GM12878 (cell line): ENCODE measurements around the gene MBD5. TPM values are rescaled to one million over a fixed set of nuclear protein-coding genes. Genes with fewer than 3 reads are reported as not detected.

Source experiments
- ATAC-seq: fragments of 200-7000 bp; cut with Tn5 transposase; 3 replicates; pipeline ENCODE4 v1.9.1; 2020; ENCODE audit warnings: mild to moderate bottlenecking, moderate library complexity
- BruUV-seq: library from RNA; stranded (reverse); fragments of 400-500 nt; replicated peaks from 2 replicates; lab custom pipeline; 2021; lab: Mats Ljungman, UMichigan
- CTCF ChIA-PET: fragments of 300-600 bp; sonication (Branson Sonifier 250); formaldehyde crosslinking; extraction: SDS; loops from one replicate; lab custom pipeline; 2021; ENCODE audit warnings: inconsistent platforms; lab: Yijun Ruan, JAX
- POLR2A ChIA-PET: fragments of 350-600 bp; formaldehyde crosslinking; extraction: SDS; loops from one replicate; lab custom pipeline; 2021; ENCODE audit warnings: inconsistent platforms; lab: Charles Lee
- RAD21 ChIA-PET: fragments of 300-600 bp; sonication (Branson Sonifier 250); formaldehyde crosslinking; loops from one replicate; lab custom pipeline; 2023; ENCODE audit warnings: antibody characterized with exemption; ENCODE audit not compliant: unreplicated experiment; lab: Charles Lee
- SMC1A ChIA-PET: fragments of 300-600 bp; sonication (Branson Sonifier 250); formaldehyde crosslinking; loops from one replicate; lab custom pipeline; 2023; ENCODE audit not compliant: unreplicated experiment, uncharacterized antibody; lab: Charles Lee
- DNase-seq: peaks from one replicate; pipeline ENCODE4 v3.0.0-alpha.2; 2011; ENCODE audit warnings: low read depth, low spot score
- FAIRE-seq: peaks from 3 replicates; lab custom pipeline; 2011; peaks lifted over from hg19 to GRCh38; lab: Jason Lieb, UNC
- H2AFZ ChIP-seq: 2 replicates; pipeline ENCODE4 v1.6.0; 2011; ENCODE audit warnings: low read depth, low read length, control low read depth; ENCODE audit not compliant: control insufficient read depth
- H3K27ac ChIP-seq: 2 replicates; pipeline ENCODE4 v1.5.1; 2011; ENCODE audit warnings: control low read depth; ENCODE audit not compliant: control insufficient read depth, insufficient read depth
- H3K27me3 ChIP-seq, 2 experiments: replicated peaks in 1 of 2; 2 replicates each; pipeline versions ENCODE4 v1.6.0 to v1.6.1; 2011; ENCODE audit warnings: low read length in 1 of 2; ENCODE audit not compliant: control insufficient read depth in 2 of 2, insufficient read depth in 2 of 2
- H3K36me3 ChIP-seq, 2 experiments: 2 replicates each; pipeline ENCODE4 v1.5.1; 2011; ENCODE audit warnings: low read length in 1 of 2; ENCODE audit not compliant: control insufficient read depth in 2 of 2, insufficient read depth in 2 of 2
- H3K4me1 ChIP-seq: 2 replicates; pipeline ENCODE4 v1.6.1; 2011; ENCODE audit warnings: mild to moderate bottlenecking, low read length, moderate library complexity, mixed read lengths; ENCODE audit not compliant: control insufficient read depth, insufficient read depth
- H3K4me2 ChIP-seq: 2 replicates; pipeline ENCODE4 v1.6.0; 2011; ENCODE audit warnings: control low read depth; ENCODE audit not compliant: control insufficient read depth, insufficient read depth
- H3K4me3 ChIP-seq: fragments of 200-600 bp; sonication (generic); 2 replicates; pipeline ENCODE4 v1.5.1; 2016
- H3K79me2 ChIP-seq: 2 replicates; pipeline ENCODE4 v1.6.0; 2011; ENCODE audit warnings: low read length; ENCODE audit not compliant: control insufficient read depth, insufficient read depth
- H3K9ac ChIP-seq: 2 replicates; pipeline ENCODE4 v1.8.0; 2011; ENCODE audit warnings: low read length, control low read depth, mixed read lengths; ENCODE audit not compliant: control insufficient read depth, insufficient read depth
- H3K9me3 ChIP-seq: replicated peaks from 3 replicates; pipeline ENCODE4 v1.5.1; 2011; ENCODE audit warnings: mild to moderate bottlenecking, low read length; ENCODE audit not compliant: control insufficient read depth, insufficient read depth
- H4K20me1 ChIP-seq: 2 replicates; pipeline ENCODE4 v1.6.0; 2011; ENCODE audit not compliant: control insufficient read depth, insufficient read depth
- CBFB ChIP-seq: IDR thresholded peaks from 2 replicates; pipeline ENCODE4 v1.6.1; 2016; ENCODE audit warnings: antibody characterized with exemption, low read depth
- EGR1 ChIP-seq, 2 experiments: IDR thresholded peaks; 1 replicate in 1 of 2; 2 replicates in 1 of 2; pipeline ENCODE4 v1.6.1; 2011 to 2012; ENCODE audit warnings: low read depth in 2 of 2, low read length in 2 of 2, borderline replicate concordance in 1 of 2, mild to moderate bottlenecking in 1 of 2, moderate library complexity in 1 of 2
- FOXK2 ChIP-seq: fragments of 450-650 bp; IDR thresholded peaks from 2 replicates; pipeline ENCODE4 v1.6.1; 2017; ENCODE audit warnings: mild to moderate bottlenecking, moderate library complexity
- GATAD2B ChIP-seq: fragments of 450-650 bp; conservative IDR thresholded peaks from 2 replicates; pipeline ENCODE4 v1.6.1; 2017; ENCODE audit warnings: low read depth, mild to moderate bottlenecking, moderate library complexity
- LARP7 ChIP-seq: fragments of 450-650 bp; IDR thresholded peaks from 2 replicates; pipeline ENCODE4 v1.6.1; 2017; ENCODE audit warnings: mild to moderate bottlenecking
- RFX5 ChIP-seq: IDR thresholded peaks from 2 replicates; pipeline ENCODE4 v1.6.1; 2011; ENCODE audit warnings: low read depth, low read length, improper control_type of control experiment
- ZSCAN29 ChIP-seq: fragments of 450-650 bp; IDR thresholded peaks from 2 replicates; pipeline ENCODE4 v1.6.1; 2017; ENCODE audit warnings: mild to moderate bottlenecking, moderate library complexity
- WGBS: methylation state at CpG from one replicate; pipeline ENCODE4 v1.1.6; 2016; ENCODE audit warnings: low lambda C conversion rate; ENCODE audit not compliant: insufficient replicate concordance, insufficient coverage; ENCODE audit errors: missing lambda C conversion rate; 5-methylcytosine and 5-hydroxymethylcytosine counted together
- in situ Hi-C: fragments of 300-500 bp; cut with MboI; formaldehyde crosslinking; loops from 9 replicates; pipeline ENCODE4 v1.14.3; 2018; ENCODE audit warnings: mixed read lengths
- intact Hi-C: fragments of 100-400 bp; cut with micrococcal nuclease; formaldehyde crosslinking; loops from one replicate; pipeline ENCODE4 v1.14.2; 2022; ENCODE audit not compliant: unreplicated experiment
- polyA plus RNA-seq, 11 experiments: library from polyadenylated mRNA; depleted of rRNA in 4 of 11; unstranded in 6 of 11; stranded (reverse) in 5 of 11; fragments of >200 nt; fragmentation: Nextera tagmentation in 4 of 11; fragmentation: Illumina TruSeq in 1 of 11; extraction: Ambion mirVana in 4 of 11; extraction: Trizol in 1 of 11; gene quantifications; 1 replicate in 1 of 11; 2 replicates in 10 of 11; pipeline versions ENCODE4 v1.2.1 to v1.2.3, GENCODE V29; 2011 to 2016; ENCODE audit warnings: inconsistent platforms in 2 of 11, missing spikeins in 2 of 11, low read depth in 1 of 11
- total RNA-seq, 4 experiments: library from RNA; depleted of rRNA in 3 of 4; stranded (reverse); fragments of >200 nt in 3 of 4; fragmentation: Illumina TruSeq in 1 of 4; extraction: Trizol in 1 of 4; gene quantifications; 2 replicates each; pipeline versions ENCODE4 v1.2.1 to v1.2.3, GENCODE V29; 2013 to 2021
- TF ChIP-seq, protein P1 (sequence below): fragments of 450-650 bp; IDR thresholded peaks from 2 replicates; pipeline ENCODE4 v1.6.1; 2018; ENCODE audit warnings: mild to moderate bottlenecking, low read depth, moderate library complexity; ENCODE audit not compliant: partially characterized antibody
- TF ChIP-seq, protein P2 (sequence below): IDR thresholded peaks from 2 replicates; pipeline ENCODE4 v1.6.1; 2012; ENCODE audit warnings: low read length, inconsistent platforms
- TF ChIP-seq, protein P3 (sequence below): fragments of 450-650 bp; IDR thresholded peaks from 2 replicates; pipeline ENCODE4 v1.6.1; 2017; ENCODE audit warnings: mild to moderate bottlenecking, moderate library complexity
- TF ChIP-seq, protein P4 (sequence below), 3 experiments: IDR thresholded peaks in 2 of 3; conservative IDR thresholded peaks in 1 of 3; 2 replicates each; pipeline ENCODE4 v1.5.1; 2011; ENCODE audit warnings: low read depth in 3 of 3, low read length in 3 of 3, mild to moderate bottlenecking in 3 of 3, control low read depth in 2 of 3, moderate library complexity in 2 of 3, inconsistent platforms in 1 of 3, mixed read lengths in 1 of 3; ENCODE audit not compliant: control insufficient read depth in 2 of 3, insufficient read depth in 1 of 3; ENCODE audit errors: extremely low read depth in 1 of 3

MBD5 gene
- total and polyA plus RNA-seq, 10 of the 15 experiments (the other 5 are each of a cell fraction or from before 2014, with no cell fraction given): 7.4 to 58.0 (median 21.2) TPM

DNA sequence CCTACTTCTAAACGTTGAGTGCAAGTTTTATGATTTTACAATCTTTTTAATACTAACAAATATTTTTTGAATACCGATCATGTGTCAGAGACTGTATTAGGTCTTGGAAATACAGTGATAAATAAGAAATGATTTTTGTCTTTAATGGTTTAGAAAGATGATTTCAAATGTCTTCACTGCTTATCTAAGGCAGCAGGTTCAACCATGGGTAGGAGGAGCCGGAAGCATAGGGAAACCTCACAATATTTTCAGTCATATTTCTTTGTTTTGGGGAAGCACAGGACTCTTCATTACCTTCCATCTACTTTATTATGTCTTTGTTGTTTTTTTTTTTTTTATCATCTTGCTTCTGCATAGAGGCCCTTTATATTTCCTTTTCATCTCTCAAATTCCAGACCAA, 458.5 kb downstream of the MBD5 start:
- Histone ChIP-seq H3K9me3 (no peaks in the 10 kb centered on the region), H3K27ac (no peak overlapping the region), H2AFZ (no peak overlapping the region), H3K27me3 (no peaks in the 10 kb centered on the region), H4K20me1 (no peaks in the 10 kb centered on the region), H3K4me3 (no peak overlapping the region), H3K79me2 (no peaks in the 10 kb centered on the region), H3K4me2 (no peak overlapping the region), H3K36me3 (no peaks in the 10 kb centered on the region), H3K4me1 (no peaks in the 10 kb centered on the region), H3K9ac (no peak overlapping the region)
- DNase-seq (no peak), ATAC-seq (no peak), FAIRE-seq (no peak)
- in situ Hi-C loops (no loop called here), intact Hi-C loops (no loop called here)
- RAD21 ChIA-PET: no interaction called here
- POLR2A ChIA-PET: no interaction called here
- SMC1A ChIA-PET: interaction anchor here (1.0 to 1.3 kb wide), 2 partner anchors 10 to 489 kb away, joined by 3 to 4 read pairs; no protein-coding TSS in a partner anchor
- CTCF ChIA-PET: no interaction called here
- no TSS peak for BruUV-seq
- 76% methylated on average over 3 of the region's 3 CpGs for WGBS
- TF ChIP-seq, protein P1, sequence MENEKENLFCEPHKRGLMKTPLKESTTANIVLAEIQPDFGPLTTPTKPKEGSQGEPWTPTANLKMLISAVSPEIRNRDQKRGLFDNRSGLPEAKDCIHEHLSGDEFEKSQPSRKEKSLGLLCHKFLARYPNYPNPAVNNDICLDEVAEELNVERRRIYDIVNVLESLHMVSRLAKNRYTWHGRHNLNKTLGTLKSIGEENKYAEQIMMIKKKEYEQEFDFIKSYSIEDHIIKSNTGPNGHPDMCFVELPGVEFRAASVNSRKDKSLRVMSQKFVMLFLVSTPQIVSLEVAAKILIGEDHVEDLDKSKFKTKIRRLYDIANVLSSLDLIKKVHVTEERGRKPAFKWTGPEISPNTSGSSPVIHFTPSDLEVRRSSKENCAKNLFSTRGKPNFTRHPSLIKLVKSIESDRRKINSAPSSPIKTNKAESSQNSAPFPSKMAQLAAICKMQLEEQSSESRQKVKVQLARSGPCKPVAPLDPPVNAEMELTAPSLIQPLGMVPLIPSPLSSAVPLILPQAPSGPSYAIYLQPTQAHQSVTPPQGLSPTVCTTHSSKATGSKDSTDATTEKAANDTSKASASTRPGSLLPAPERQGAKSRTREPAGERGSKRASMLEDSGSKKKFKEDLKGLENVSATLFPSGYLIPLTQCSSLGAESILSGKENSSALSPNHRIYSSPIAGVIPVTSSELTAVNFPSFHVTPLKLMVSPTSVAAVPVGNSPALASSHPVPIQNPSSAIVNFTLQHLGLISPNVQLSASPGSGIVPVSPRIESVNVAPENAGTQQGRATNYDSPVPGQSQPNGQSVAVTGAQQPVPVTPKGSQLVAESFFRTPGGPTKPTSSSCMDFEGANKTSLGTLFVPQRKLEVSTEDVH: no peak
- no peak for TF ChIP-seq EGR1 (IDR thresholded peaks at IDR 0.05; ENCODE audit: borderline replicate concordance in 1 of 2, low read depth in 2 of 2, low read length in 2 of 2)
- no peak for TF ChIP-seq LARP7
- TF ChIP-seq FOXK2: no peak
- no peak for TF ChIP-seq RFX5
- no peak for TF ChIP-seq ZSCAN29
- TF ChIP-seq, protein P2, sequence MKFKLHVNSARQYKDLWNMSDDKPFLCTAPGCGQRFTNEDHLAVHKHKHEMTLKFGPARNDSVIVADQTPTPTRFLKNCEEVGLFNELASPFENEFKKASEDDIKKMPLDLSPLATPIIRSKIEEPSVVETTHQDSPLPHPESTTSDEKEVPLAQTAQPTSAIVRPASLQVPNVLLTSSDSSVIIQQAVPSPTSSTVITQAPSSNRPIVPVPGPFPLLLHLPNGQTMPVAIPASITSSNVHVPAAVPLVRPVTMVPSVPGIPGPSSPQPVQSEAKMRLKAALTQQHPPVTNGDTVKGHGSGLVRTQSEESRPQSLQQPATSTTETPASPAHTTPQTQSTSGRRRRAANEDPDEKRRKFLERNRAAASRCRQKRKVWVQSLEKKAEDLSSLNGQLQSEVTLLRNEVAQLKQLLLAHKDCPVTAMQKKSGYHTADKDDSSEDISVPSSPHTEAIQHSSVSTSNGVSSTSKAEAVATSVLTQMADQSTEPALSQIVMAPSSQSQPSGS: no peak
- TF ChIP-seq, protein P3, sequence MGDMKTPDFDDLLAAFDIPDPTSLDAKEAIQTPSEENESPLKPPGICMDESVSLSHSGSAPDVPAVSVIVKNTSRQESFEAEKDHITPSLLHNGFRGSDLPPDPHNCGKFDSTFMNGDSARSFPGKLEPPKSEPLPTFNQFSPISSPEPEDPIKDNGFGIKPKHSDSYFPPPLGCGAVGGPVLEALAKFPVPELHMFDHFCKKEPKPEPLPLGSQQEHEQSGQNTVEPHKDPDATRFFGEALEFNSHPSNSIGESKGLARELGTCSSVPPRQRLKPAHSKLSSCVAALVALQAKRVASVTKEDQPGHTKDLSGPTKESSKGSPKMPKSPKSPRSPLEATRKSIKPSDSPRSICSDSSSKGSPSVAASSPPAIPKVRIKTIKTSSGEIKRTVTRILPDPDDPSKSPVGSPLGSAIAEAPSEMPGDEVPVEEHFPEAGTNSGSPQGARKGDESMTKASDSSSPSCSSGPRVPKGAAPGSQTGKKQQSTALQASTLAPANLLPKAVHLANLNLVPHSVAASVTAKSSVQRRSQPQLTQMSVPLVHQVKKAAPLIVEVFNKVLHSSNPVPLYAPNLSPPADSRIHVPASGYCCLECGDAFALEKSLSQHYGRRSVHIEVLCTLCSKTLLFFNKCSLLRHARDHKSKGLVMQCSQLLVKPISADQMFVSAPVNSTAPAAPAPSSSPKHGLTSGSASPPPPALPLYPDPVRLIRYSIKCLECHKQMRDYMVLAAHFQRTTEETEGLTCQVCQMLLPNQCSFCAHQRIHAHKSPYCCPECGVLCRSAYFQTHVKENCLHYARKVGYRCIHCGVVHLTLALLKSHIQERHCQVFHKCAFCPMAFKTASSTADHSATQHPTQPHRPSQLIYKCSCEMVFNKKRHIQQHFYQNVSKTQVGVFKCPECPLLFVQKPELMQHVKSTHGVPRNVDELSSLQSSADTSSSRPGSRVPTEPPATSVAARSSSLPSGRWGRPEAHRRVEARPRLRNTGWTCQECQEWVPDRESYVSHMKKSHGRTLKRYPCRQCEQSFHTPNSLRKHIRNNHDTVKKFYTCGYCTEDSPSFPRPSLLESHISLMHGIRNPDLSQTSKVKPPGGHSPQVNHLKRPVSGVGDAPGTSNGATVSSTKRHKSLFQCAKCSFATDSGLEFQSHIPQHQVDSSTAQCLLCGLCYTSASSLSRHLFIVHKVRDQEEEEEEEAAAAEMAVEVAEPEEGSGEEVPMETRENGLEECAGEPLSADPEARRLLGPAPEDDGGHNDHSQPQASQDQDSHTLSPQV: no peak
- no peak for TF ChIP-seq CBFB
- no peak for TF ChIP-seq GATAD2B
- TF ChIP-seq, protein P4, sequence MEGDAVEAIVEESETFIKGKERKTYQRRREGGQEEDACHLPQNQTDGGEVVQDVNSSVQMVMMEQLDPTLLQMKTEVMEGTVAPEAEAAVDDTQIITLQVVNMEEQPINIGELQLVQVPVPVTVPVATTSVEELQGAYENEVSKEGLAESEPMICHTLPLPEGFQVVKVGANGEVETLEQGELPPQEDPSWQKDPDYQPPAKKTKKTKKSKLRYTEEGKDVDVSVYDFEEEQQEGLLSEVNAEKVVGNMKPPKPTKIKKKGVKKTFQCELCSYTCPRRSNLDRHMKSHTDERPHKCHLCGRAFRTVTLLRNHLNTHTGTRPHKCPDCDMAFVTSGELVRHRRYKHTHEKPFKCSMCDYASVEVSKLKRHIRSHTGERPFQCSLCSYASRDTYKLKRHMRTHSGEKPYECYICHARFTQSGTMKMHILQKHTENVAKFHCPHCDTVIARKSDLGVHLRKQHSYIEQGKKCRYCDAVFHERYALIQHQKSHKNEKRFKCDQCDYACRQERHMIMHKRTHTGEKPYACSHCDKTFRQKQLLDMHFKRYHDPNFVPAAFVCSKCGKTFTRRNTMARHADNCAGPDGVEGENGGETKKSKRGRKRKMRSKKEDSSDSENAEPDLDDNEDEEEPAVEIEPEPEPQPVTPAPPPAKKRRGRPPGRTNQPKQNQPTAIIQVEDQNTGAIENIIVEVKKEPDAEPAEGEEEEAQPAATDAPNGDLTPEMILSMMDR (IDR thresholded peaks at IDR 0.05 in 2 of 3, conservative IDR thresholded peaks at IDR 0.05 in 1 of 3; ENCODE audit: control insufficient read depth in 2 of 3, extremely low read depth in 1 of 3, insufficient read depth in 1 of 3, low read depth in 3 of 3, low read length in 3 of 3): no peak
